Type B pancreatic cell (in vitro differentiated cells): Measurements from ENCODE around the gene ADAM12. TPM values are rescaled to one million over a fixed set of nuclear protein-coding genes. Genes with fewer than 3 reads are reported as not detected.

Experiments used
- DNase-seq: peaks from one replicate; pipeline ENCODE4 v3.0.0; 2021; ENCODE audit warnings: mixed read lengths; ENCODE audit not compliant: unreplicated experiment; ENCODE audit errors: extremely low spot score
- H3K27ac Mint-ChIP-seq: 2 replicates; pipeline ENCODE4 v1.8.0; 2021; ENCODE audit warnings: mild to moderate bottlenecking, mixed read lengths
- H3K27me3 Mint-ChIP-seq: 2 replicates; pipeline ENCODE4 v1.8.0; 2021; ENCODE audit warnings: mixed read lengths
- H3K36me3 Mint-ChIP-seq: 2 replicates; pipeline ENCODE4 v1.8.0; 2021; ENCODE audit warnings: mixed read lengths
- H3K4me1 Mint-ChIP-seq: one replicate; pipeline ENCODE4 v1.8.0; 2021; ENCODE audit warnings: mixed read lengths; ENCODE audit not compliant: unreplicated experiment
- H3K4me3 Mint-ChIP-seq: 2 replicates; pipeline ENCODE4 v1.8.0; 2021; ENCODE audit warnings: mild to moderate bottlenecking, mixed read lengths
- H3K9me3 Mint-ChIP-seq: 2 replicates; pipeline ENCODE4 v1.8.0; 2021; ENCODE audit warnings: mixed read lengths
- CTCF ChIP-seq: fragments of 200-600 bp; sonication (generic); conservative IDR thresholded peaks from 2 replicates; pipeline ENCODE4 v1.5.0; 2021; ENCODE audit warnings: antibody characterized with exemption, mild to moderate bottlenecking
- total RNA-seq: library from RNA; stranded (reverse); gene quantifications from 2 replicates; pipeline ENCODE4 v1.2.1, GENCODE V29; 2021; ENCODE audit warnings: low replicate concordance

ADAM12 gene
- total RNA-seq, 1 donor from 2014 or later, result 31.6 TPM

- Mint-ChIP-seq H3K27ac (peak overlapping the region; percentile 43), H3K27me3 (no peaks in the 10 kb centered on the region), H3K4me1 (no peaks in the 10 kb centered on the region), H3K36me3 (peaks cover 4% of the 10 kb centered on the region), H3K4me3 (no peak overlapping the region), H3K9me3 (peaks cover 11% of the 10 kb centered on the region)
- TF ChIP-seq CTCF, result no peak
- DNase-seq, result peak; percentile 13
These were observed 240.2 kb downstream of the ADAM12 start for GRCh38 chr10:126147866-126148587.

GRCh38 chr10:126146771-126147170, 241.5 kb downstream of the ADAM12 start:
- DNase-seq, result no peak
- Mint-ChIP-seq H3K4me3 (no peak overlapping the region), H3K36me3 (peaks cover 8% of the 10 kb centered on the region), H3K27ac (no peak overlapping the region), H3K27me3 (no peaks in the 10 kb centered on the region), H3K9me3 (peaks cover 11% of the 10 kb centered on the region), H3K4me1 (no peaks in the 10 kb centered on the region)
- TF ChIP-seq CTCF, result no peak

- H3K27me3 Mint-ChIP-seq, result no peaks in the 10 kb centered on the region
- TF ChIP-seq CTCF, result no peak
- DNase-seq, result no peak
- H3K4me3 Mint-ChIP-seq, result no peak overlapping the region
- no peak overlapping the region for H3K27ac Mint-ChIP-seq
- H3K36me3 Mint-ChIP-seq, result peaks cover 8% of the 10 kb centered on the region
- no peaks in the 10 kb centered on the region for H3K9me3 Mint-ChIP-seq
- no peaks in the 10 kb centered on the region for H3K4me1 Mint-ChIP-seq
These were observed 245.2 kb downstream of the ADAM12 start for GRCh38 chr10:126143117-126143516.

GRCh38 chr10:126140746-126141273, 247.5 kb downstream of the ADAM12 start:
- Mint-ChIP-seq H3K27ac (no peak overlapping the region), H3K27me3 (no peaks in the 10 kb centered on the region), H3K36me3 (peaks cover 8% of the 10 kb centered on the region), H3K4me1 (peaks cover 11% of the 10 kb centered on the region), H3K9me3 (no peaks in the 10 kb centered on the region), H3K4me3 (no peak overlapping the region)
- DNase-seq, result no peak
- no peak for TF ChIP-seq CTCF

GRCh38 chr10:126137562-126138221, 250.6 kb downstream of the ADAM12 start:
- Mint-ChIP-seq H3K27me3 (no peaks in the 10 kb centered on the region), H3K4me1 (peaks cover 21% of the 10 kb centered on the region), H3K36me3 (peaks cover 10% of the 10 kb centered on the region), H3K9me3 (no peaks in the 10 kb centered on the region), H3K4me3 (no peak overlapping the region), H3K27ac (no peak overlapping the region)
- no peak for TF ChIP-seq CTCF
- DNase-seq, result no peak
